Caco-2 (cell line): ENCODE results near the gene HSD17B10. TPM values are rescaled to one million over a fixed set of nuclear protein-coding genes. Genes with fewer than 3 reads are reported as not detected.

Source experiments
- BruUV-seq: library from RNA; stranded (reverse); fragments of 400-500 nt; replicated peaks from 2 replicates; lab custom pipeline; 2021; lab: Mats Ljungman, UMichigan
- CTCF ChIA-PET: fragments of 300-600 bp; sonication (Branson Sonifier 250); formaldehyde crosslinking; loops from one replicate; lab custom pipeline; 2022; ENCODE audit warnings: antibody characterized with exemption; lab: Charles Lee
- POLR2A ChIA-PET: fragments of 300-600 bp; sonication (Branson Sonifier 250); formaldehyde crosslinking; loops from one replicate; lab custom pipeline; 2022; ENCODE audit warnings: antibody characterized with exemption; lab: Charles Lee
- DNase-seq, 2 experiments: peaks; one replicate each; pipeline versions ENCODE4 v3.0.0 to v3.0.0-alpha.2; 2020 to 2022
- H3K27me3 ChIP-seq: replicated peaks from 2 replicates; pipeline ENCODE4 v1.6.0; 2011; ENCODE audit warnings: low read length; ENCODE audit not compliant: control insufficient read depth, insufficient read depth
- H3K36me3 ChIP-seq: 2 replicates; pipeline ENCODE4 v1.5.1; 2011; ENCODE audit warnings: low read length; ENCODE audit not compliant: control insufficient read depth, insufficient read depth
- H3K4me1 ChIP-seq: fragments of 250-450 bp; sonication (Bioruptor Pico); 2 replicates; pipeline ENCODE4 v1.5.1; 2020; ENCODE audit warnings: mild to moderate bottlenecking
- H3K4me3 ChIP-seq: 2 replicates; pipeline ENCODE4 v1.5.1; 2011; ENCODE audit warnings: low read depth, mild to moderate bottlenecking, control low read depth, low read length
- H3K9me3 ChIP-seq: fragments of 250-450 bp; sonication (Bioruptor Pico); 2 replicates; pipeline ENCODE4 v1.5.1; 2020; ENCODE audit warnings: mild to moderate bottlenecking, moderate library complexity
- H3K27ac Mint-ChIP-seq: one replicate; pipeline ENCODE4 v1.8.0; 2022; ENCODE audit warnings: mixed read lengths; ENCODE audit not compliant: unreplicated experiment
- H3K27me3 Mint-ChIP-seq: one replicate; pipeline ENCODE4 v1.8.0; 2022; ENCODE audit warnings: mixed read lengths; ENCODE audit not compliant: insufficient read depth, unreplicated experiment
- H3K36me3 Mint-ChIP-seq: one replicate; pipeline ENCODE4 v1.8.0; 2022; ENCODE audit warnings: mild to moderate bottlenecking, mixed read lengths; ENCODE audit not compliant: insufficient read depth, unreplicated experiment
- H3K4me1 Mint-ChIP-seq: one replicate; pipeline ENCODE4 v1.8.0; 2022; ENCODE audit warnings: low read depth, mixed read lengths; ENCODE audit not compliant: unreplicated experiment
- H3K4me3 Mint-ChIP-seq: one replicate; pipeline ENCODE4 v1.8.0; 2022; ENCODE audit warnings: mild to moderate bottlenecking, moderate library complexity, mixed read lengths; ENCODE audit not compliant: unreplicated experiment
- H3K9me3 Mint-ChIP-seq: one replicate; pipeline ENCODE4 v1.8.0; 2022; ENCODE audit warnings: mixed read lengths; ENCODE audit not compliant: unreplicated experiment
- intact Hi-C: fragments of 100-400 bp; cut with micrococcal nuclease; formaldehyde crosslinking; loops from one replicate; pipeline ENCODE4 v1.10.0; 2022; ENCODE audit not compliant: unreplicated experiment
- total RNA-seq: library from RNA; stranded (reverse); gene quantifications from 2 replicates; pipeline ENCODE4 v1.2.3, GENCODE V29; 2022
- TF ChIP-seq, protein P1 (sequence below), 2 experiments: fragments of 200-600 bp in 1 of 2; IDR thresholded peaks; 1 replicate in 1 of 2; 2 replicates in 1 of 2; pipeline versions ENCODE4 v1.5.1 to v1.8.0; 2011 to 2022; ENCODE audit warnings: antibody characterized with exemption in 1 of 2, control low read depth in 1 of 2, inconsistent platforms in 1 of 2, low read depth in 1 of 2, low read length in 1 of 2, mild to moderate bottlenecking in 1 of 2, moderate library complexity in 1 of 2; ENCODE audit not compliant: insufficient read depth in 1 of 2, severe bottlenecking in 1 of 2, unreplicated experiment in 1 of 2

Gene HSD17B10
- total RNA-seq, 1 experiment from 2014 or later, result 137 TPM

- no peak overlapping the region for H3K27ac Mint-ChIP-seq
- H3K27me3 ChIP-seq, result no peaks in the 10 kb centered on the region
- intact Hi-C loops, result no loop called here
- no TSS peak for BruUV-seq
- H3K4me1 ChIP-seq, result no peaks in the 10 kb centered on the region
- no peak for DNase-seq
- H3K27me3 Mint-ChIP-seq, result no peaks in the 10 kb centered on the region
- no peaks in the 10 kb centered on the region for H3K4me1 Mint-ChIP-seq
- ChIA-PET POLR2A (no interaction called here), CTCF (interaction anchor here (0.7 kb wide), 1 partner anchor 271 kb away, joined by 3 read pairs; no protein-coding TSS in a partner anchor)
- H3K9me3 ChIP-seq, result no peaks in the 10 kb centered on the region
- no peak overlapping the region for H3K4me3 ChIP-seq
- TF ChIP-seq, protein P1, sequence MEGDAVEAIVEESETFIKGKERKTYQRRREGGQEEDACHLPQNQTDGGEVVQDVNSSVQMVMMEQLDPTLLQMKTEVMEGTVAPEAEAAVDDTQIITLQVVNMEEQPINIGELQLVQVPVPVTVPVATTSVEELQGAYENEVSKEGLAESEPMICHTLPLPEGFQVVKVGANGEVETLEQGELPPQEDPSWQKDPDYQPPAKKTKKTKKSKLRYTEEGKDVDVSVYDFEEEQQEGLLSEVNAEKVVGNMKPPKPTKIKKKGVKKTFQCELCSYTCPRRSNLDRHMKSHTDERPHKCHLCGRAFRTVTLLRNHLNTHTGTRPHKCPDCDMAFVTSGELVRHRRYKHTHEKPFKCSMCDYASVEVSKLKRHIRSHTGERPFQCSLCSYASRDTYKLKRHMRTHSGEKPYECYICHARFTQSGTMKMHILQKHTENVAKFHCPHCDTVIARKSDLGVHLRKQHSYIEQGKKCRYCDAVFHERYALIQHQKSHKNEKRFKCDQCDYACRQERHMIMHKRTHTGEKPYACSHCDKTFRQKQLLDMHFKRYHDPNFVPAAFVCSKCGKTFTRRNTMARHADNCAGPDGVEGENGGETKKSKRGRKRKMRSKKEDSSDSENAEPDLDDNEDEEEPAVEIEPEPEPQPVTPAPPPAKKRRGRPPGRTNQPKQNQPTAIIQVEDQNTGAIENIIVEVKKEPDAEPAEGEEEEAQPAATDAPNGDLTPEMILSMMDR (IDR thresholded peaks at IDR 0.05; ENCODE audit: insufficient read depth in 1 of 2, low read depth in 1 of 2, low read length in 1 of 2, severe bottlenecking in 1 of 2, unreplicated experiment in 1 of 2), result no peak
- H3K4me3 Mint-ChIP-seq, result no peak overlapping the region
- H3K9me3 Mint-ChIP-seq, result no peaks in the 10 kb centered on the region
- H3K36me3 Mint-ChIP-seq, result peaks cover 44% of the 10 kb centered on the region
- no peaks in the 10 kb centered on the region for H3K36me3 ChIP-seq
These were observed 21.7 kb downstream of the HSD17B10 start for GRCh38 chrX:53412446-53412845.

GRCh38 chrX:53403535-53403934, 30.6 kb downstream of the HSD17B10 start:
- Histone ChIP-seq H3K4me1 (no peaks in the 10 kb centered on the region), H3K36me3 (no peaks in the 10 kb centered on the region; the same call in 1 of the 2 replicates), H3K9me3 (no peaks in the 10 kb centered on the region), H3K27me3 (no peaks in the 10 kb centered on the region), H3K4me3 (no peak overlapping the region)
- no peak overlapping the region for H3K4me3 Mint-ChIP-seq
- ChIA-PET CTCF (interaction anchor here (0.6 kb wide), 1 partner anchor 134 kb away, joined by 3 read pairs; no protein-coding TSS in a partner anchor), POLR2A (interaction anchor here (0.5 kb wide), 1 partner anchor 18 kb away, joined by 3 read pairs; no protein-coding TSS in a partner anchor)
- no TSS peak for BruUV-seq
- no peak for DNase-seq
- peaks cover 26% of the 10 kb centered on the region for H3K36me3 Mint-ChIP-seq
- H3K27ac Mint-ChIP-seq, result peak overlapping the region; percentile 18
- intact Hi-C loops, result no loop called here
- no peaks in the 10 kb centered on the region for H3K4me1 Mint-ChIP-seq
- H3K27me3 Mint-ChIP-seq, result no peaks in the 10 kb centered on the region
- TF ChIP-seq, protein P1 (IDR thresholded peaks at IDR 0.05; ENCODE audit: insufficient read depth in 1 of 2, low read depth in 1 of 2, low read length in 1 of 2, severe bottlenecking in 1 of 2, unreplicated experiment in 1 of 2), result no peak
- H3K9me3 Mint-ChIP-seq, result no peaks in the 10 kb centered on the region

GRCh38 chrX:53398216-53398615, 36.0 kb downstream of the HSD17B10 start:
- Mint-ChIP-seq H3K27me3 (no peaks in the 10 kb centered on the region), H3K27ac (no peak overlapping the region), H3K36me3 (peaks cover 41% of the 10 kb centered on the region), H3K4me1 (no peaks in the 10 kb centered on the region), H3K9me3 (no peaks in the 10 kb centered on the region), H3K4me3 (no peak overlapping the region)
- no TSS peak for BruUV-seq
- Histone ChIP-seq H3K4me1 (no peaks in the 10 kb centered on the region), H3K36me3 (no peaks in the 10 kb centered on the region; the same call in 1 of the 2 replicates), H3K9me3 (no peaks in the 10 kb centered on the region), H3K4me3 (no peak overlapping the region), H3K27me3 (no peaks in the 10 kb centered on the region)
- TF ChIP-seq, protein P1 (IDR thresholded peaks at IDR 0.05; ENCODE audit: insufficient read depth in 1 of 2, low read depth in 1 of 2, low read length in 1 of 2, severe bottlenecking in 1 of 2, unreplicated experiment in 1 of 2), result no peak
- no peak for DNase-seq
- intact Hi-C loops, result loop anchor here (5.0 kb wide), 1 partner anchor 764 kb away; no protein-coding TSS in a partner anchor
- CTCF ChIA-PET, result no interaction called here
- POLR2A ChIA-PET, result no interaction called here
